ENCODE measurements around the gene PTPN5.
"Not testable (repeated sequence)": the region's sequence is repeated elsewhere in the genome, so short reads cannot be mapped to it uniquely, and the experiment has no call there.

Gene PTPN5

DNA sequence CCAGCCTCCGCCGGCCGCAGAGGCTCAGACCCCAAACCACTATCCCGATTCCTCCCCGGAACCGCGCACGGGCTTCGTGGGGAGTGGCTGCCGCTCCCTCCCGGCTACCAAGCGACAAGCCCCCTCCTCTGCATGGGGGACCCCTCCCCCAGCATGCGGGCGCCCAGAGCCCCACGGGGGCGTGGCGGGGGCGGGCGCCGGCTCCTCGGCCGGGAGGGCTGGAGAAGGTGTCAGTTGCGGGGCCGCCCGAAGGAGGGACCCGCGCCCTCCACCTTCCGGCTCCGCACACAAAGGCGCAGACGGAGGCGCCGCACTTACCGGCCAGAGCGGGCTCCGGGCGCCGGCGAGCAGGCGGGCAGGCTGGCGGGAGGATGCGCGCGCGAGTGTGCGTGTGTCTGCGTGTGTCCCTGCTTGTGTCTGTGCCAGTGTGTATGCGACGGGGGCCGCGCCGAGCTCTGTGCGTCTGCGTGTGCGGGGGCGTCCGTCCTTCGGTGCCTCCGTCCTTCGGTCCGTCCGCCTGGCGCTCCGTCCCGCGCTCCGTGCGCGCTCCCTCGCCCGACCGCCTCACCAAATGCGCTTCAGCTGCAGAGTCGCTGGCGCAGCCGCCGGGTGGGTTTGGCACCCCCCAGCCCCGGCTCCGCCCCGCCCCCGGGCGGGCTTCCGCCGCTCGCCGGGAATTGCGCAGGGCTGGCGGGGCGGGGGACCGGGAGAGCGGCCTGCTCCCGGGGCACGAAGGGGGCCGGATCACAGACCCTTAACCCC lies at the start of gene PTPN5:
Gene PTPN5, minus strand, starts transcription at position 592 of the 762 bp plus-strand sequence. CDS start 19,840 bp downstream, outside the sequence.
- DNase-seq (ENCODE audit: extremely low spot score, insufficient read length, low read depth) = no peak
- FAIRE-seq = no peak

DNA sequence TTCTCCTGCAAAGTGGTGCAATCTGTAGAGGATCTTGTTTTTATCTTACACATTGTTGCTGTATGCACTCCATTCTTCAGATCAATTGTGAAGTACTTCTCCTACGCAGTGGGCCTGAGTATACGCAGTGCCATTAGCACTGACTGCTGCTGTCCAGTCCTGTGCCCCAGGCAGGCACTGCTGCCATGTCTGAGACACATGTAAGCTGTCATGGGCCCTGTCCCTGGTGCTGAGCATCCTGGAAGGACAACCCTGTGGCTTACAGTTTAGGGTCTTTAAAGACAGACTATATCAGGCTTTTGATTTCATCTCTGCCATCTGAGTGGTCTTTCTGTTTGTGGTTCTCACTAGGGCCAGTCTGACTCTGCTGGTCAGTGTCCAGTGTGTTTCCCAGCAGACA lies 44.8 kb upstream of the PTPN5 start:
- FAIRE-seq (no peak), DNase-seq (ENCODE audit: extremely low spot score, insufficient read length, low read depth) (no peak)

DNA sequence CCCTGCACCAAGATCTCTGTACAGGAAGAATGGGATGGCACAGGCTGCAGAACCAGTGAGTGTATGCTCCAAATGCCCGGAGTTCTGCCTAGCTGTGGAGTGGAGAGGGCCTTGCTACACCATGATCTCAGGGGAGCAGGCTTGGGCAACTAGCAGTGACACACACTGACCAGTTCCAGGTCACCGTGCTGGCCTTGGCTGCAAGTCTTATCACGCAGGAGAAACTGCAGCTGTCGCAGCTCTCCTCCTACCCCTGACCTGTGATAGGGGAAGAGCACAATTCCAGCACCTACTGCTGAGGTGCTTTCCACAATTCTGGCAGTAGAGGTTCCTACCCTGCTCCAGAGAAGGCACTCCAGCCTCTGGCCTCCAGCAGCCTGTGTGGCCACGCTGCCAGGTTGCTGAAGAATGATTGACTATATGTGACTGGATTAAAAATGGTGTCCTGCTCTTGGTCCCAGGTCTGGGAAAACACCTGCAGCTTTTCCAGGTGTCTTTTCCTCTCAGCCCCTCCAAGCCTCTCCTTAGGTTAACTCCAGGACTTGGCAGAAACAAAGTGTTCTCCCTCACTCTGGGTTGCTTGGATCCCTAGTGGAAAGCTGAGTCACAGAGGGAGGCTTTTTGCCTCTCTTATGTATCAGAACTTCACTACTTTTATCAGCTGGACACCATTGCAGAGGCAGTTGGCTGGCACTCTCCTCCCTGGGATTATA lies 43.3 kb upstream of the PTPN5 start:
- FAIRE-seq = no peak
- no peak for DNase-seq (ENCODE audit: extremely low spot score, insufficient read length, low read depth)

DNA sequence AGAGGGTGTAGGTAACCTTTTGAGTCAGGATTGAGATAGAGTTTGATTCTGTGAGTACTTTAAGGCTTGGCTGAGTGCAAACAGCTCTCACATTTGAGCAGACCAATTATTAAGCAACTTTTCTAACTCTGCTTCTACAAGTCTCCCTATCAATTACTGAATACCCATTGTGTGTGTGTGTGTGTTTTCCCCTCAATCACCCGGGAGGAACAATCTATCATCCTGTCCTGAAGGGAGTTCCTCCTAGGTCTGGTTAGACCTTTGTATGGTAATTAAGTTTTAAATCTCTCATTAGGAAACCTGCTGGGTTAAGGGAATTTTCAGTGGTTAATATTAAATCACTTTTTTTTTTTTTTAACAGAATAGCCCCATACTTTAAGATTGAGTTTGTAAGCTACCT lies 28.6 kb upstream of the PTPN5 start:
- not testable (repeated sequence) for FAIRE-seq; DNase-seq (ENCODE audit: extremely low spot score, insufficient read length, low read depth)

DNA sequence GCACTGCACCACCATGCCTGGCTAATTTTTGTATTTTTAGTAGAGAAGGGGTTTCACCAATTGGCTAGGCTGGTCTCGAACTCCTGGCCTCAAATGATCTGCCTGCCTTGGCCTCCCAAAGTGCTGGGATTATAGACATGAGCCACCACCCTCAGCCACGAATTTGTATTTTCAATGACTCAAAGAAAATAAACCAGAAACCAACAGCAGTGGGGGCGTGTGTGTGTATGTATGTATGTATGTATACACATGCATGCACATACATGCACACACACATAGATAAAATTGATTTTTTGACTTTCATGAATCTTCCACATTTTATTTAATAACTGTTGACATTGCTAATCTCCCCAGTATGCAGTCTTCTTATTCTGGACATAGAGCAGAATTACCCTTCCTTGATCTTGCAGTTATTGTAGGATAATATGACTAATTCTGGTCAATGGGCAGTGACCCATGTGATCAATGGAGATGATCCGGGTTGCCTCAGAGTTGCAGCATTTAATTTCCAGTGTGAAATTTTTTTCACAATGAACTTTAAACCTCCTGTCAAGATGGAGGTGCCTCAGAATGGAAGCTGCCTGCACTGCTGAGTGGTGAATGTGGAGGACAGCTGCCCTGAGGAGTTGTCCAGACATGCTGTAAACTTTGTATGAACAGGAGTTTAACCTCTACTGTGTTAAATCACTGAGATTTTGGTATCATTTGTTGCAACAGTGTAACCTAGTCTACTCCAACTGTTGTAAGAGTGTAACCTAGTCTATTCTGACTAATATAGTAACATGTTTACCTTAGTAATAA lies 12.8 kb upstream of the PTPN5 start:
- DNase-seq (ENCODE audit: extremely low spot score, insufficient read length, low read depth) (no peak), FAIRE-seq (no peak)

DNA sequence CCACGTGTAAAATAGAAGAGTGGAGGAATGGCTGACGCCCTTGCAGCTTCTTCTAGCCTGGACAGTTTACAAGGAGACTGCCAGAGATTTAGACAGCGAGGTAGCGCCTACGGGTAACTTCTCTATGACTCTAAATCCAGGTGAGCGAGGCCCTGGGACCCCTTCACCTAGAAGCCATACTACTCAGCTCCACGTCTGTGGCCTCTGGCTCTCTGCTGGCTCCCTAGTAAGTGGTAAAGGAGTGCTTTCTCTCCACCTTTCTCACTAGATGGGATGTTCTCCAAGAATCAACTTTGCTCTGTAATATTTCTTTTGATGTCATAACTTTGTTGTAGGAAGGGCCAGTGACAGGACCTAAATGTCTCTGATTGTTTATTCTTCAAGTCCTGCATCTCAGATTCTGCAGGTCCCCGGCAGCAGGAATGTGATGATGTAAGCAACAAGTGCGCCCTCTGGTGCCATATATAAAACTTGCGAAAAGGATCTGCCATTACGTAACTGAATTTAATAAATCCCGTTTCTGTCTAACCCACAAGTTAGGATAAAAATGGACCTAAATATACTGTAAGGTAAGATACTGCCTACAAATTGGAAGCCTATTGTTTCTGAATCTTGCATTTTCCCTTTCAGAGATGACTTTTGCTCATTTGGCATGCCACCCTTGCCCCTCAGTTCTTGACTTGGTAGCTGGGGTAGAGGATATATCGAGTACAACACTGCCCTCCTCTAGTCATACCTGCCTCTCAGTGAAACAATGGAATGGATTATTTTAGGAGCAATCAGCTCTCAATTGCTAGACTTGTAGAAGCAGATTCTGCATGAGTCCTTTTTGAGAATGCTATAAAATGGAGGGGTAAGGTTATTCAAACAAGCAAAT lies 11.0 kb upstream of the PTPN5 start:
- FAIRE-seq (peak; percentile 74), DNase-seq (ENCODE audit: extremely low spot score, insufficient read length, low read depth) (no peak)

DNA sequence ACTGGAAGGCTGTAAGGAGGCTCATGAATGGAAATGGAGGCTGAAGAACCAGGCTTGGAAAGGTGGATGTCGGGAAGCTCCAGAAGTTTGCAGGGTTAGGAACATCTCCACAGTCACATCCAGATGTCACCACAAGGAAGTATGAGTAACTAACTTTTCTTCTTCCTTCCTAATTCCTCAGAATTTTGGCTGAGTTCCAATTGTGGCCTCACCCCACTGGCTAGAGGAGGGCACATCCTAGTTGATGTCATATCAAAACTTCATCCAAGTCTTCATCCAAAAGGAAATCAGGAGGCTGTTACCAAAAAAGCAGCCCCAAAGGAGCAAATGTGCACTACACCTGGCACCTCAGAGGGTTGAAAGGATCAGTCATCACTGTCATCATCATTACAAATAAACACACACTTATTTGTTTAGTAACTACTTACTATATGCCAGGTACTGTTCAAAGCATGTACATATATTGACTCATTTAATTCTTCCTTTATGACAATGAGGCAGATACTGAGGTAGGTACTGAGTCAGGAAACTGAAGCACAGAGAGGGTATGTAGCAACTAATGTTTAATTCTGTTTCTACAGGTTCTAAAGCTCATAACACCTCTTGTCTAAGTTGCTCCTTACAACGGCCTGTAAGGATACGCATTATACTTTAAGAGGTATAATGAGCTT lies 7.3 kb upstream of the PTPN5 start:
- no peak for FAIRE-seq
- DNase-seq (ENCODE audit: extremely low spot score, insufficient read length, low read depth) = no peak

DNA sequence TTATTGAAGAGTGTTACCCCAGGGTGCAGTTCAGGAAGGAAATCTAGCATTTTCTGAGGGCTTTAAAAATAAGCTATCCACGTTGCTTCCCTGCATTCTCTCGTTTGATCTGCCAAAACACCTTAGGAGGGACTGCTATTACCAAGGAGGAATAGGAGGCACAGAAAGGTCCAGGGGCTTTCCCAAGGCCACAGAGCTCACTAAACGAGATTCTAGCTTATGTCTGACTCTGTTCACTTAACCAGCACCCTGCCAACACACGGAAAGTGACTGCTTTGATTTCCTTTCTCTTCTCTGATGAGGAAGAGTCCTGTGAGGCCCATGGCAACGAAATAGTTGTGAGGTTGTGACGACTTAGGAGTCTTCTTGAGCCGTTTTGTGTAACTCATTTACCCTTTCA lies 3.4 kb upstream of the PTPN5 start:
- no peak for FAIRE-seq
- no peak for DNase-seq (ENCODE audit: extremely low spot score, insufficient read length, low read depth)

DNA sequence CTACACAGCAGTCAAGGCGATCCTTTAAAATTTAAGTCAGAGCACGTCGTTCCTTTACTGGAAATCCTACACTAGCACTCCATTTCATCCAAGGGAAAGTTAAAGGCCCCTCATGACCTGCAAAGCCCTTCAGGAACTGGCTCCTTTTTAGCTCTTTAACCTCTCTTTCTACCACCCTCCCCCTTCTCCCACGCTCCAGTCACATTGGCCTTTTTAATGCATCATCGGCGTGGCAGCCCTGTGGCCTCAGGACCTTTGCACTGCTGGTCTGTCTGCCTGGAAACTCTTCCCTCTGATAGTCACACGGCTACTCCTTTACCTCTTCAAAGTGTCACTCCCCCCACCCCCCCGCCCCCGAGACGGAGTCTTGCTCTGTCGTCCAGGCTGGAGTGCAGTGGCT lies 1.2 kb upstream of the PTPN5 start:
- DNase-seq (ENCODE audit: extremely low spot score, insufficient read length, low read depth) (no peak), FAIRE-seq (no peak)

DNA sequence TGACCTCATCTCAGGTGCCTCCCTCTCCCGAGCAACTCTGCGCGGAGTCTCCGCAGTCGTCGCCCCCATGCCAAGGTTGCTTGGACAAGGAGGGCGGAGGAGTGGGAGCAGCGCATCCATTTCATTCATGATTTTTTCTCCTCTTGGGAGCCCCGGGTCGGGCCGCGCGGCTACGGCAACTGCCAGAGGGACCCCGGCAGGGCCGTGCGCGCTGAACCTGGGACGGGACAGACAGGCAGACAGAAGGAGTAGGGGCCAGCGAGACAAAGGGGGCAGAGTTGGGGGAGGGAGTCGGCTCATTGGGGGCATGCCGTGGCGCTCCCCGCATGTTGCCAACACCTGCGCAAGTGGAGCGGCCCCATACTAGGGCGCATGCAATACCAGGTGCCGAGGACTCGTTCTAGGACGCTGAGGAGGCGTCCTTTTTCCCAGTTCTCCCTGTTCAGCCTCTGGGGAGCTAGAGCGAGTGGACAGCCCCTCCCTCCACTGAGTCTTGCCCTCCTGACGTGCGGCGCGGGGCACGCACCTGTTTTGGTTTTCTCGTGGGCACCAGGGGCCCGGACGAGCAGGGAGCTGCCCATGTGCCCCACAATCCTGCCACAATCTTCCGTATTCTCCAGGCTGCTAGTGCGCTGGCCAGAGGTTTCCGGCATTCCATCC lies 501 bp upstream of the PTPN5 start:
- DNase-seq (ENCODE audit: extremely low spot score, insufficient read length, low read depth) (no peak), FAIRE-seq (no peak)

DNA sequence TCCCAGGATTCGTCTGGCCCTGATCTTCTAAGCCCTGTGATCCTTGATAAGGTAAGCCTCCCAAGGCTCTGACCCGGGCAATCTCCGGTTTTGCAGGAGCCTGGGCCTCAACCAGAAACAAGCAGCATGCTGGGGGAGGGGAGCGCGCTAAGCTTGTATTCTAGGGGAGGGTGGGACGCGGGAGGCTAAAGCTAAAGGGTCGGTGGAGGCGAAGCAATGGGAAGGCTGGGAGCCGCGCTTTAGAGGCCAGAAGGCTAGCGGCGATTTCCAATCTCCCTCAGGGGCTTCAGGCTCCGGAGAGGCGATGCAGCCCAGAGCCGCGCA lies 753 bp downstream of the PTPN5 start:
- no peak for DNase-seq (ENCODE audit: extremely low spot score, insufficient read length, low read depth)
- FAIRE-seq = no peak

DNA sequence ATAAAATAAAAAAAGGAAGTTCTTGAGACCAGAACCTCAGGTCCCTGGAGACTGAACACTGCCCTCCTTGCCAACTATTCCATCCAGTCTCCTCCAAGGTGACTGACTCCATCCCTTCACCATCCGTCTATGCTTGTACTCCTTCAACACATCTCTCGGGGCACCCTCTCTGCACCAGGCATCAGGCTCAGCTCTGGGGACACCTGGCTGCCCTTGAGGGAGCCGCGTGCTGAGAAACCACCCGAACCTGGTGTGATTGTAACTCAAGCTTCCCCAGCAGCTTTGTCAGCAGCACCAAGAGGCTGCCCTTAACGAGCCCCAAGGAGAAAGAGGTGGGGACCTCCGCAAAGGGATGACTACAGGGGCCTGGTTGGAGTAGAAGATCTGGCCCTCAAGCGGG lies 1.7 kb downstream of the PTPN5 start:
- FAIRE-seq (no peak), DNase-seq (ENCODE audit: extremely low spot score, insufficient read length, low read depth) (no peak)

DNA sequence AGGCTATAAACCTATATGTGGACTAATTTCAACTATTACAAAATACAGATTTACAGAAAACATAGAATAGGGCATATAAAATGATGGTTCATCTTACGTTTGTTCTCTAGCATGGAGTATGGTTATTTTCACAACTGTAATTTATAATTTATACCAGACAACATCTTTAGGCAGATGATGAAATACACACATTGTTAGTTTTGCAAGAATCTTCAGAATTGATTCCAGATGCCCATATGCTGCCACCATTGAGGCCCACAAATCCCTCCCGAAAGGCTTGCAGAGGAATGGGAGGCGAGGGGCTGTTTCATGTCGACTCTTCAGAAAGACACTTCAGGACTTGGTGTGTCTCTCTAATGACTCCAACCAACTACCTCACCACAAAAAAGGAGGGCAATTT lies 6.2 kb downstream of the PTPN5 start:
- no peak for FAIRE-seq
- DNase-seq (ENCODE audit: extremely low spot score, insufficient read length, low read depth) = no peak

DNA sequence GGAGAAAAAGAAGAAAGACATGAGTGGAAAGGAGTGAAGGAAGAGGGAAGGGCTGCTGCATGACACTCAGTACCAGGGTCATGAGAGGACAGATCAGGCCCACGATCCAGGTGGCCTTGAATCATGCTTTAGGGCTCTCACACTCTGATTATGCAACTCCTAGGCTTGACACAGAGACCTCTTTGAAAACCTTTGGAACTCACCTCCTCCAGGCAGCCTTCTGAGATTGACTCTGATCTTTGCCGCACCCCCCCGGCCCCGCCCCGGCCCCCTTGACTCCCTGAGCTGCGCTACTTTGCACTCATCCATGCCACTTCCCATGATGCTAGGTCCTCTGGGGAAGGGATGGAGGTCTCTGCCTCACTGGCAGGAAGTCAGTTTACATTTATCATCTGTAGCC lies 10.7 kb downstream of the PTPN5 start:
- DNase-seq (ENCODE audit: extremely low spot score, insufficient read length, low read depth) (no peak), FAIRE-seq (no peak)

DNA sequence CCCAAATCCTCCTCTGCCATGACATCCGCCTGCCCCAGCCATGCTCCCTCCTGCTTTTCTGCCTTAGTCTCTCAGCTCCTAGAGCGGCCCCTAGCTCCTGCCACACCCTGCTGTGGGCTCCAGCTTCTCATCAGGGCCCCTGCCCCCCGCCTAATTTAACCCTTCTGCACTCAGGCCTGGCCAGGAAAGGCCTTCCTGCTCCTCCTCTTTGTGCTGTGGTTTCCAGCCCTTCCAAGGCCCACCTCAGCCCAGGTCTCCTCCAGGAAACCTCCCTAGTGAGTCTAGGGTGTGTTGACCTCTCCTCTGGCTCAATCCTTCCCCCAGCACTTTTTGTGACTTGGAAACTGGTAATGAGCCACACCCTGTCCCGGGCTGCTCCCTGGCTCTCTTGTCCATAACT lies 11.3 kb downstream of the PTPN5 start:
- no peak for FAIRE-seq
- no peak for DNase-seq (ENCODE audit: extremely low spot score, insufficient read length, low read depth)

DNA sequence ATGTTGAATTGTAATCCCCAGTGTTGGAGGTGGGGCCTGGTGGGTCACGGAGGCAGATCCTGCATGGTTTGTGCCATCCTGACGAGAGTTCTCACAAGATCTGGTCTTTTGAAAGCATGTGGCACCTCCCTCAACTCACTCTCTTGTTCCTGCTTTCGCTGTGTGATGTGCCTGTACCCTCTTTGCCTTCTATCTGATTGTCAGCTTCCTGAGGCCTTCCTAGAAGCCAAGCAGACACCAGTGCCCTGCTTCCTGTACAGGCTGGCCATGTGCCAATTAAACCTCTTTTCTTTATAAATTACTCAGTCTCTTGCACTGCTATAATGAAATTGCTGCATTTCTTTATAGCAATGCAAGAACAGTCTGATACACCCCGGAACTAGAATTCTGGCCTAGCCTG lies 13.1 kb downstream of the PTPN5 start:
- no peak for DNase-seq (ENCODE audit: extremely low spot score, insufficient read length, low read depth)
- FAIRE-seq = no peak

DNA sequence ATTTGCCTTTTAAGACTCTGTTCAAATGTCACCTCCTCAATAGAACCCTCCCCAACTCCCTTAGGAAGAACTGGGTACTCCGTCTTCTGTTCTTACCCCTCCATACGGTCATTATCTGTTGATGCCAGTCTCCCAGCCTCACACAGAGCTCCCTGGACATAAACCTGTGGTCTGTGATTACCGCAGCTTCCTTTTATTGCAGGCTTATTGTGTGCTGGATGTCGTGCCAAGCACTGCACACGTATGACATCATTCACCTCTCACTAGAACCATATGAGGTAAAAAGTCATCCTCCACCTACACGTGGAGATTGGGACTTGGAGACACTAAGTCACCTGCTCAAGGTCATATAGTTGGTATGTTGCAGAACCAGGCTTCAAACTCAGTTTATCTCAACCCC lies 15.3 kb downstream of the PTPN5 start:
- FAIRE-seq = no peak
- no peak for DNase-seq (ENCODE audit: extremely low spot score, insufficient read length, low read depth)

DNA sequence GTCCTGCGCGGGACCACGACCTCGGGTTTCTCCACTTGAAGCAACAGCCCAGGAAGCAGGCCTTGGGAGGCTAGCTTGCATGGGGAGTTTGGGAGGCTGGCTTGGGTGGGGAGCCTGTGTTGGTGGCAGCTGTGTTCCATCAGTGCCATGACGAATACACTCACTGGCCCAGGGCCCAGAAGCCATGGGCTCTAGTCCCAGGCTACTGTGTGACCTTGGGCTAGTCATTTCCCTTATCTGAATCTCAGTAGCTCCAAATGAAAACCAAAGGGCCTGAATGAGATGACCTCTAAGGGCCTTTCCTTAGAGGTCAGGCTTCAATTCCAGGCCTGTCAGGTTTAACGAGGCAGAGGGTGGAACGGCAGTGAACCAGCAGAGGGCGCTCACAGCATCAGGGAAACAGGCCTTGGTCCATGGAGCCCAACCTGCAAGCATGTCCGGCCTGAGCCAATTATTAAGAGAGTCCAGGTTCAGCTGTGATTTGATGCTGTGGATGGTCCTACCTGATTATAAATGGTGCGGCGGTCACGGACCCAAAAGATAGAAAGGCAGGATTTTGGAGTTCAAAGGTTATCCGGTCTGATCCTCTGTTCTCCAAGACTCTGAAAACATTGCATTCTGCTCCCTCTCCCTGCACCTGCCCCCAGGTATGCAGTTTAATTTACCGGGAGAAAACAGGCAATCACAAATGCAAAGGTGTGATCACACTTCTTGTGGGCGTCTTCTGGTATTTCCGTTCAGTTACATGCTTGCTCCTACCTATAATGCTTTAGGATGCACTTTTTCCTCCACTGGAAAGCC lies 15.9 kb downstream of the PTPN5 start:
- FAIRE-seq = peak; percentile 92
- DNase-seq (ENCODE audit: extremely low spot score, insufficient read length, low read depth) = peak; percentile 25

Measured in GM18507 (cell line).